CD4-positive, alpha-beta T cell treated with Interleukin-4 for 4 hours (primary cell): ENCODE measurements around the gene ATP5F1B.

ENCODE experiments used
- DNase-seq: peaks from one replicate; pipeline ENCODE4 v3.0.0-alpha.2; 2020

Gene ATP5F1B

GRCh38 chr12:56645201-56645716 lies 525 bp downstream of the ATP5F1B start:
- no peak for DNase-seq

- DNase-seq, result no peak
Measured at GRCh38 chr12:56644654-56645053, 1.1 kb downstream of the ATP5F1B start.

- no peak for DNase-seq
Measured at GRCh38 chr12:56641219-56641618, 4.6 kb downstream of the ATP5F1B start.

GRCh38 chr12:56637621-56638020 lies 8.2 kb downstream of the ATP5F1B start:
- DNase-seq, result no peak

- DNase-seq, result peak; percentile 96
Measured at GRCh38 chr12:56636675-56637540, 8.9 kb downstream of the ATP5F1B start.

- DNase-seq, result peak; percentile 83
Measured at GRCh38 chr12:56635806-56636674, 9.7 kb downstream of the ATP5F1B start.

- peak; percentile 63 for DNase-seq
Measured at GRCh38 chr12:56634837-56635791, 10.7 kb downstream of the ATP5F1B start.

- DNase-seq, result no peak
Measured at GRCh38 chr12:56634242-56634836, 11.4 kb downstream of the ATP5F1B start.

- DNase-seq, result no peak
Measured at GRCh38 chr12:56633468-56634241, 12.1 kb downstream of the ATP5F1B start.

- DNase-seq, result no peak
Measured at GRCh38 chr12:56632701-56633467, 12.9 kb downstream of the ATP5F1B start.

- peak; percentile 39 for DNase-seq
Measured at GRCh38 chr12:56631790-56632700, 13.7 kb downstream of the ATP5F1B start.

GRCh38 chr12:56630180-56630632 lies 15.6 kb downstream of the ATP5F1B start, which contains the start of gene BAZ2A:
BAZ2A (minus strand) TSS chr12:56630326; CDS start chr12:56617530, 12,796 bp downstream.
- DNase-seq, result peak; percentile 79

GRCh38 chr12:56629459-56630179 lies 16.2 kb downstream of the ATP5F1B start:
- peak; percentile 30 for DNase-seq

- peak; percentile 58 for DNase-seq
Measured at GRCh38 chr12:56628671-56629458, 16.9 kb downstream of the ATP5F1B start.

GRCh38 chr12:56626701-56627100 lies 19.1 kb downstream of the ATP5F1B start:
- no peak for DNase-seq

- no peak for DNase-seq
Measured at GRCh38 chr12:56622535-56622934, 23.2 kb downstream of the ATP5F1B start.

GRCh38 chr12:56616925-56617324 lies 28.9 kb downstream of the ATP5F1B start:
- no peak for DNase-seq
